Calu3 (cell line): Measurements from ENCODE around the gene IL1R2. TPM values are rescaled to one million over a fixed set of nuclear protein-coding genes. Genes with fewer than 3 reads are reported as not detected.

Experiments used
- BruUV-seq: library from RNA; stranded (reverse); fragments of 400-500 nt; replicated peaks from 2 replicates; lab custom pipeline; 2021; lab: Mats Ljungman, UMichigan
- CTCF ChIA-PET: fragments of 300-600 bp; sonication (Branson Sonifier 250); formaldehyde crosslinking; loops from one replicate; lab custom pipeline; 2022; ENCODE audit warnings: antibody characterized with exemption; lab: Charles Lee
- DNase-seq: peaks from one replicate; pipeline ENCODE4 v3.0.0; 2022
- H3K27ac Mint-ChIP-seq: one replicate; pipeline ENCODE4 v1.8.0; 2022; ENCODE audit warnings: mixed read lengths; ENCODE audit not compliant: unreplicated experiment
- H3K27me3 Mint-ChIP-seq: one replicate; pipeline ENCODE4 v1.8.0; 2022; ENCODE audit warnings: mixed read lengths; ENCODE audit not compliant: unreplicated experiment
- H3K36me3 Mint-ChIP-seq: one replicate; pipeline ENCODE4 v1.8.0; 2022; ENCODE audit warnings: mild to moderate bottlenecking, moderate library complexity, mixed read lengths; ENCODE audit not compliant: insufficient read depth, unreplicated experiment
- H3K4me1 Mint-ChIP-seq: one replicate; pipeline ENCODE4 v1.8.0; 2022; ENCODE audit warnings: mild to moderate bottlenecking, low read depth, mixed read lengths; ENCODE audit not compliant: unreplicated experiment
- H3K4me3 Mint-ChIP-seq: one replicate; pipeline ENCODE4 v1.8.0; 2022; ENCODE audit warnings: mild to moderate bottlenecking, low read depth, moderate library complexity, mixed read lengths; ENCODE audit not compliant: unreplicated experiment
- H3K9me3 Mint-ChIP-seq: one replicate; pipeline ENCODE4 v1.8.0; 2022; ENCODE audit warnings: low read depth, mixed read lengths; ENCODE audit not compliant: unreplicated experiment
- CTCF ChIP-seq: fragments of 200-600 bp; IDR thresholded peaks from one replicate; pipeline ENCODE4 v1.8.0; 2022; ENCODE audit warnings: antibody characterized with exemption; ENCODE audit not compliant: unreplicated experiment
- intact Hi-C: fragments of 100-400 bp; cut with micrococcal nuclease; formaldehyde crosslinking; loops from one replicate; pipeline ENCODE4 v1.10.0; 2022; ENCODE audit not compliant: unreplicated experiment
- total RNA-seq: library from RNA; stranded (reverse); gene quantifications from 2 replicates; pipeline ENCODE4 v1.2.3, GENCODE V29; 2022

IL1R2 gene
- total RNA-seq, 1 experiment from 2014 or later = not detected

GRCh38 chr2:102010902-102011301 is 19.1 kb downstream of the IL1R2 start:
- no TSS peak for BruUV-seq
- H3K27ac Mint-ChIP-seq = no peak overlapping the region
- TF ChIP-seq CTCF = no peak
- DNase-seq = no peak
- no peaks in the 10 kb centered on the region for H3K9me3 Mint-ChIP-seq
- no peaks in the 10 kb centered on the region for H3K36me3 Mint-ChIP-seq
- no peaks in the 10 kb centered on the region for H3K4me1 Mint-ChIP-seq
- CTCF ChIA-PET = no interaction called here
- intact Hi-C loops = no loop called here
- H3K27me3 Mint-ChIP-seq = no peaks in the 10 kb centered on the region
- no peak overlapping the region for H3K4me3 Mint-ChIP-seq

DNA sequence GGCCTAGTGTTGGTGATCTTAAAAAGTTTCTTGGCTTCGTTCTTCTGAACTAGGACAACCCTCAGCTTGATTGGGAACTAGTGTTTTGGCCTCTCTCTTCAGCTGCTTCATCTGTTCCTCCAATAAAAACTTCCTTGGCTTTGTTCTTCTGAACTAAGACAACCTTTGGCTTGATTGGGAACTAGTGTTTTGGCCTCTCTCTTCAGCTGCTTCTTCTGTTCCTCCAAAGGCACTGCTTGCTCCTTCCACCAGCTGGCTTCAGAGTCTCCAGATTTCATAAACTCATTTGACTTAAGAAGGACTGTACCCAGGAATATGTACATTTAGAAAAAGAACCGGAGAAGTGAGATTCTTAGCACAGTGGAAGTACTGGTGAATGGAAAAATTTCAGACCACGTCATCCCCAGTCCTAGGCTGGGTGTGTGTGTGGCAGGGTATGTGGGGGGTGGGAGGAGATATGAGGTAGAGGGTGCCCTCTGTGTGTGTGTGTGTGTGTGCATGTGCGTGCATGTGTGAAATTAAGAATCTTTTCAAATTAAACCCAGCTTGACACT is 20.4 kb downstream of the IL1R2 start:
- TF ChIP-seq CTCF = no peak
- Mint-ChIP-seq H3K4me3 (no peak overlapping the region), H3K36me3 (no peaks in the 10 kb centered on the region), H3K27me3 (no peaks in the 10 kb centered on the region), H3K27ac (no peak overlapping the region), H3K4me1 (no peaks in the 10 kb centered on the region), H3K9me3 (no peaks in the 10 kb centered on the region)
- BruUV-seq = no TSS peak
- CTCF ChIA-PET = no interaction called here
- intact Hi-C loops = no loop called here
- DNase-seq = no peak

DNA sequence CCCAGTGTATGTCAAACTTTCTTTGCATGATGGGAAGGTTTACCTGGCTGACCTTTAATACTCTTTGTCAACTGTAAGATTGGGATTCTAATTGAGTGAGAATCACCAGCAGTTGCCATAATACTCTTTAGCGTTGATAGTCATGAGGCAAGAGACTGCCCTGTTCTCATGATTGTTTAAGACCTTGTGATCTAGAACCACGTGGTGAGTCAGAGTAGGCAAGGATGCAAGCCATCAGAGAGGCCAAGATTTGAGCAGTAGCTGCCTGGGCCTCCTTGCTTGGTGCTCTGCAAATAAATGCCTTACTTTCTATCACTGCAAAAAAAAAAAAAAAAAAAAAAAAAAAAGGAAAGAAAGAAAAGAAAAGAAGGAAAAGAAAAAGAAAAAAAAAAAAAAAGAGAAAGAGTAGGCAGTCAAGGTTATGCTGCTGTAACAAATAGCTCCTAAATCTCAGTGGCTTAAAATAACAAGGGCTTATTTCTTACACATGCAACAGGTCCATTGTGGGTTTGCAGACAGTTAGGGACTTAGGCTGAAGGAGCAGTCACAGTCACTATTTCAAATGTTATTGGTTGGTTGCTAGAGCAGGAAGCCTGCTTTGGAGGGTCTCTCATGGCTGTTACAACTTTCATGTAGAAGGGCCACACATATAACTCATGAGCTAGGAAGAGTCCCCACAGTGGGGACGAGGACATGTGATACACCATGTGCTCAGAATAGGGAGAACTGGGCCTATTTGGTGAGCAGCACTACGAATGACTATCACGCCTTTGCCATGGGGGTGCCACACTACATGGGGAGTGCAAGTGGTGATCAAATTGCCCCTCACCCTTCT is 21.7 kb downstream of the IL1R2 start:
- intact Hi-C loops = no loop called here
- Mint-ChIP-seq H3K4me1 (no peaks in the 10 kb centered on the region), H3K9me3 (no peaks in the 10 kb centered on the region), H3K27me3 (no peaks in the 10 kb centered on the region), H3K4me3 (no peak overlapping the region), H3K36me3 (no peaks in the 10 kb centered on the region), H3K27ac (no peak overlapping the region)
- no peak for DNase-seq
- no TSS peak for BruUV-seq
- CTCF ChIA-PET = interaction anchor here (0.7 kb wide), 1 partner anchor 187 kb away, joined by 6 read pairs; no protein-coding TSS in a partner anchor
- no peak for TF ChIP-seq CTCF

GRCh38 chr2:102014041-102014345 is 22.2 kb downstream of the IL1R2 start:
- no peaks in the 10 kb centered on the region for H3K27me3 Mint-ChIP-seq
- H3K9me3 Mint-ChIP-seq = no peaks in the 10 kb centered on the region
- H3K4me1 Mint-ChIP-seq = no peaks in the 10 kb centered on the region
- no peaks in the 10 kb centered on the region for H3K36me3 Mint-ChIP-seq
- H3K27ac Mint-ChIP-seq = no peak overlapping the region
- no peak for TF ChIP-seq CTCF
- CTCF ChIA-PET = interaction anchor here (0.7 kb wide), 1 partner anchor 187 kb away, joined by 6 read pairs; no protein-coding TSS in a partner anchor
- no TSS peak for BruUV-seq
- no peak for DNase-seq
- intact Hi-C loops = no loop called here
- H3K4me3 Mint-ChIP-seq = no peak overlapping the region
